Liver (tissue), 9 donors: ENCODE results near the gene TCTN2. TPM values are rescaled to one million over a fixed set of nuclear protein-coding genes. Genes with fewer than 3 reads are reported as not detected.

Experiments used
- DNase-seq: peaks from one replicate; pipeline ENCODE4 v3.0.0-alpha.2; 2017; ENCODE audit warnings: low spot score
- H3K27ac ChIP-seq, 2 donors: one replicate each; pipeline ENCODE4 v1.7.0; 2013; ENCODE audit warnings: inconsistent platforms in 2 of 2, low read length in 2 of 2, control low read depth in 1 of 2, low read depth in 1 of 2, mild to moderate bottlenecking in 1 of 2
- H3K27me3 ChIP-seq, 4 donors: one replicate each; pipeline versions ENCODE4 v1.6.1 to v1.7.0; 2013; ENCODE audit warnings: low read length in 3 of 4, inconsistent platforms in 1 of 4, mild to moderate bottlenecking in 1 of 4, moderate library complexity in 1 of 4; ENCODE audit not compliant: control insufficient read depth in 4 of 4, insufficient read depth in 4 of 4
- H3K36me3 ChIP-seq, 4 donors: one replicate each; pipeline versions ENCODE4 v1.6.1 to v1.7.0; 2013; ENCODE audit warnings: low read length in 3 of 4, mild to moderate bottlenecking in 3 of 4, low read depth in 1 of 4, moderate library complexity in 1 of 4; ENCODE audit not compliant: control insufficient read depth in 4 of 4, insufficient read depth in 3 of 4
- H3K4me1 ChIP-seq, 4 donors: one replicate each; pipeline versions ENCODE4 v1.6.1 to v1.7.0; 2013; ENCODE audit warnings: low read length in 3 of 4, mild to moderate bottlenecking in 3 of 4, moderate library complexity in 1 of 4; ENCODE audit not compliant: control insufficient read depth in 4 of 4, insufficient read depth in 4 of 4
- H3K4me3 ChIP-seq, 3 donors: one replicate each; pipeline versions ENCODE4 v1.6.1 to v1.7.0; 2013; ENCODE audit warnings: low read length in 3 of 3, control low read depth in 1 of 3, low read depth in 1 of 3, mild to moderate bottlenecking in 1 of 3
- H3K9ac ChIP-seq, 2 donors: one replicate each; pipeline ENCODE4 v1.7.0; 2013; ENCODE audit warnings: low read length in 2 of 2, mild to moderate bottlenecking in 2 of 2, moderate library complexity in 2 of 2, control low read depth in 1 of 2, low read depth in 1 of 2
- H3K9me3 ChIP-seq, 4 donors: one replicate each; pipeline versions ENCODE4 v1.6.1 to v1.7.0; 2013; ENCODE audit warnings: low read length in 3 of 4; ENCODE audit not compliant: control insufficient read depth in 4 of 4
- ATF3 ChIP-seq: IDR thresholded peaks from 2 replicates; pipeline ENCODE4 v1.6.1; 2016; ENCODE audit warnings: antibody characterized with exemption
- CTCF ChIP-seq: fragments of 150-350 bp; IDR thresholded peaks from 2 replicates; pipeline ENCODE4 v1.5.1; 2017; ENCODE audit warnings: improper control_type of control experiment, low read depth, low read length; ENCODE audit not compliant: missing input control
- EGR1 ChIP-seq, 2 donors: IDR thresholded peaks; 2 replicates each; pipeline ENCODE4 v1.6.1; 2016 to 2018; ENCODE audit warnings: antibody characterized with exemption in 2 of 2, low read depth in 2 of 2
- FOXA1 ChIP-seq: IDR thresholded peaks from 2 replicates; pipeline ENCODE4 v1.6.1; 2016; ENCODE audit warnings: antibody characterized with exemption
- FOXA2 ChIP-seq: IDR thresholded peaks from 2 replicates; pipeline ENCODE4 v1.6.1; 2016; ENCODE audit warnings: antibody characterized with exemption
- GABPA ChIP-seq, 2 donors: IDR thresholded peaks in 1 of 2; conservative IDR thresholded peaks in 1 of 2; 2 replicates each; pipeline ENCODE4 v1.6.1; 2016; ENCODE audit warnings: antibody characterized with exemption in 2 of 2, mild to moderate bottlenecking in 1 of 2, moderate library complexity in 1 of 2
- HNF4A ChIP-seq, 2 donors: conservative IDR thresholded peaks; 2 replicates each; pipeline ENCODE4 v1.6.1; 2016; ENCODE audit warnings: antibody characterized with exemption in 2 of 2, mild to moderate bottlenecking in 2 of 2
- HNF4G ChIP-seq: IDR thresholded peaks from 2 replicates; pipeline ENCODE4 v1.6.1; 2016; ENCODE audit warnings: antibody characterized with exemption
- JUND ChIP-seq, 2 donors: IDR thresholded peaks; 2 replicates each; pipeline ENCODE4 v1.6.1; 2016; ENCODE audit warnings: antibody characterized with exemption in 2 of 2
- MAX ChIP-seq: IDR thresholded peaks from 2 replicates; pipeline ENCODE4 v1.6.1; 2016; ENCODE audit warnings: antibody characterized with exemption
- NR2F2 ChIP-seq: IDR thresholded peaks from 2 replicates; pipeline ENCODE4 v1.6.1; 2016; ENCODE audit warnings: antibody characterized with exemption
- RAD21 ChIP-seq, 2 donors: IDR thresholded peaks; 2 replicates each; pipeline ENCODE4 v1.6.1; 2016; ENCODE audit warnings: antibody characterized with exemption in 2 of 2, mild to moderate bottlenecking in 2 of 2
- REST ChIP-seq: IDR thresholded peaks from 2 replicates; pipeline ENCODE4 v1.6.1; 2016; ENCODE audit warnings: antibody characterized with exemption, mild to moderate bottlenecking
- RXRA ChIP-seq, 2 donors: IDR thresholded peaks; 2 replicates each; pipeline ENCODE4 v1.6.1; 2017 to 2018; ENCODE audit warnings: antibody characterized with exemption in 2 of 2, mild to moderate bottlenecking in 1 of 2
- SP1 ChIP-seq: IDR thresholded peaks from 2 replicates; pipeline ENCODE4 v1.6.1; 2018; ENCODE audit warnings: antibody characterized with exemption, mild to moderate bottlenecking
- TAF1 ChIP-seq: conservative IDR thresholded peaks from 2 replicates; pipeline ENCODE4 v1.6.1; 2016; ENCODE audit warnings: antibody characterized with exemption, mild to moderate bottlenecking
- YY1 ChIP-seq: IDR thresholded peaks from 2 replicates; pipeline ENCODE4 v1.6.1; 2016; ENCODE audit warnings: antibody characterized with exemption, mild to moderate bottlenecking
- ZBTB33 ChIP-seq: IDR thresholded peaks from 2 replicates; pipeline ENCODE4 v1.6.1; 2016; ENCODE audit warnings: antibody characterized with exemption
- WGBS: extraction: QIAGEN DNeasy Blood & Tissue Kit; methylation state at CpG from one replicate; pipeline ENCODE4 v1.1.7; 2013; 5-methylcytosine and 5-hydroxymethylcytosine counted together
- polyA plus RNA-seq, 2 donors: library from polyadenylated mRNA; stranded (reverse) in 1 of 2; unstranded in 1 of 2; fragments of 200-250 nt in 1 of 2; fragments of >200 nt in 1 of 2; fragmentation: Nextera tagmentation in 1 of 2; extraction: Ambion mirVana in 1 of 2; gene quantifications; one replicate each; pipeline versions ENCODE4 v1.2.1 to v1.2.3, GENCODE V29; 2013 to 2015
- total RNA-seq, 2 donors: library from RNA; depleted of rRNA; stranded (reverse); fragments of >200 nt; gene quantifications; one replicate each; pipeline ENCODE4 v1.2.3, GENCODE V29; 2014
- donor health status: healthy.
- donor health status: healthy.
- donor health status: healthy.
- donor health status: healthy.
- donor health status: healthy.

Gene TCTN2
- total and polyA plus RNA-seq, 4 donors, result 0.38 to 1.9 (median 1.2) TPM

- TF ChIP-seq FOXA1 (no peak), EGR1 (IDR thresholded peaks at IDR 0.05; ENCODE audit: low read depth in 2 of 2) (no peak), SP1 (no peak), RXRA (IDR thresholded peaks at IDR 0.05) (no peak), GABPA (IDR thresholded peaks at IDR 0.05 in 1 of 2, conservative IDR thresholded peaks at IDR 0.05 in 1 of 2) (no peak), YY1 (no peak), RAD21 (IDR thresholded peaks at IDR 0.05) (no peak), ZBTB33 (no peak), HNF4A (conservative IDR thresholded peaks at IDR 0.05) (no peak), CTCF (no peak)
- Histone ChIP-seq H3K9me3 (no peaks in the 10 kb centered on the region), H3K27me3 (no peaks in the 10 kb centered on the region), H3K9ac (no peak overlapping the region), H3K27ac (no peak overlapping the region), H3K36me3 (peaks cover 0 to 5% (median 3%) of the 10 kb centered on the region in 4 donors), H3K4me3 (no peak overlapping the region), H3K4me1 (peaks cover 2 to 15% (median 10%) of the 10 kb centered on the region in 4 donors)
- 81% methylated on average over 8 of the region's 8 CpGs for WGBS
- DNase-seq, result no peak
These were observed 3.1 kb upstream of the TCTN2 start for GRCh38 chr12:123667771-123668170.

- Histone ChIP-seq H3K27me3 (no peaks in the 10 kb centered on the region), H3K9me3 (no peaks in the 10 kb centered on the region), H3K4me1 (peaks cover 2 to 15% (median 10%) of the 10 kb centered on the region in 4 donors), H3K4me3 (no peak overlapping the region), H3K27ac (no peak overlapping the region), H3K9ac (no peak overlapping the region), H3K36me3 (peaks cover 0 to 2% (median 0%) of the 10 kb centered on the region in 4 donors)
- no peak for DNase-seq
- TF ChIP-seq HNF4G, result no peak
- no peak for TF ChIP-seq FOXA2
- TF ChIP-seq CTCF, result no peak
- TF ChIP-seq RAD21 (IDR thresholded peaks at IDR 0.05), result no peak
- TF ChIP-seq SP1, result no peak
- no peak for TF ChIP-seq GABPA (IDR thresholded peaks at IDR 0.05 in 1 of 2, conservative IDR thresholded peaks at IDR 0.05 in 1 of 2)
- no peak for TF ChIP-seq MAX
- TF ChIP-seq JUND (IDR thresholded peaks at IDR 0.05), result no peak
- TF ChIP-seq NR2F2, result no peak
- no peak for TF ChIP-seq EGR1 (IDR thresholded peaks at IDR 0.05; ENCODE audit: low read depth in 2 of 2)
- TF ChIP-seq YY1, result no peak
- no peak for TF ChIP-seq REST
- TF ChIP-seq RXRA (IDR thresholded peaks at IDR 0.05), result no peak
- TF ChIP-seq HNF4A (conservative IDR thresholded peaks at IDR 0.05), result no peak
- no peak for TF ChIP-seq ZBTB33
- no peak for TF ChIP-seq ATF3
- TF ChIP-seq FOXA1, result no peak
- no peak for TF ChIP-seq TAF1
- 91% methylated on average over 6 of the region's 6 CpGs for WGBS
These were observed 963 bp downstream of the TCTN2 start for GRCh38 chr12:123671876-123672275.
